A673 (cell line): ENCODE measurements around the gene CCDC85C.

Experiments
- CTCF ChIP-seq: fragments of 300-800, 200-600 bp; sonication (generic); conservative IDR thresholded peaks from 2 replicates; pipeline ENCODE4 v1.5.1; 2017; ENCODE audit warnings: low read depth, mild to moderate bottlenecking, antibody characterized with exemption, low read length, moderate library complexity, mixed read lengths
- EZH2 ChIP-seq: fragments of 200-600 bp; sonication (generic); IDR thresholded peaks from 2 replicates; pipeline ENCODE4 v1.6.1; 2017; ENCODE audit warnings: borderline replicate concordance, low read depth, mild to moderate bottlenecking, mixed read lengths, antibody characterized with exemption, low read length; ENCODE audit not compliant: poor library complexity, severe bottlenecking

GRCh38 chr14:99581374-99581773 lies 22.6 kb downstream of the CCDC85C start:
- TF ChIP-seq CTCF = no peak
- TF ChIP-seq EZH2 = no peak
